ENCODE results near the gene SNX21. TPM values are rescaled to one million over a fixed set of nuclear protein-coding genes. Genes with fewer than 3 reads are reported as not detected.

Gene SNX21
- total and polyA plus RNA-seq, 4 donors, result 3.8 to 10.6 (median 4.8) TPM

DNA sequence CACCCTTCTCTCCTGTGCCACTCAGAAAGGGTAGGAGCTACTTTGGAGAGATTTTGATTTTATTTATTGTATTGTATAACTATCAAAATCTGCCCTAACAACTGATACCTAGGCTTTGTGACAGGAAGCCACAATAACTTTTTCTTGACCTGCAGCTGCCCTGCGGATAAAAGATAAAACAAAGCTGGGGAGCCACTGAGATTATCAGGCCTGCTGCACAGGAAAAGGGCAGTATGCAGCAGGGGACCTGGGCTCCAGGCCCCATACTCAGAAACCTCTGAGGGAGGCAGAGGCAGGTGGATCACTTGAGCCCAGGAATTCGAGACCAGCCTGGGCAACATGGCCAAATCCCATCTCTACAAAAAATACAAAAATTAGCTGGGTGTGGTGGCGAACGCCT, 980 bp upstream of the SNX21 start:
- Histone ChIP-seq H3K36me3 (ENCODE audit: control insufficient read depth in 4 of 4, insufficient read depth in 3 of 4, low read depth in 1 of 4, low read length in 3 of 4) (peaks cover 0 to 2% (median 0%) of the 10 kb centered on the region in 4 donors), H3K4me1 (ENCODE audit: control insufficient read depth in 4 of 4, insufficient read depth in 4 of 4, low read length in 3 of 4) (peaks cover 4 to 14% (median 9%) of the 10 kb centered on the region in 4 donors), H3K4me3 (ENCODE audit: low read depth in 1 of 3, low read length in 3 of 3) (no peak overlapping the region), H3K9ac (ENCODE audit: low read depth in 1 of 2, low read length in 2 of 2) (no peak overlapping the region), H3K27ac (ENCODE audit: low read depth in 1 of 2, low read length in 2 of 2) (peak overlapping the region in 1 of 2 donors; percentile 82), H3K9me3 (ENCODE audit: control insufficient read depth in 4 of 4, low read length in 3 of 4) (no peaks in the 10 kb centered on the region), H3K27me3 (ENCODE audit: control insufficient read depth in 4 of 4, insufficient read depth in 4 of 4, low read length in 3 of 4) (no peaks in the 10 kb centered on the region)
- DNase-seq (ENCODE audit: low spot score), result no peak
- 89% methylated on average over 4 of the region's 4 CpGs for WGBS
- no peak for TF ChIP-seq RXRA (IDR thresholded peaks at IDR 0.05)
- TF ChIP-seq YY1 (IDR thresholded peaks at IDR 0.05), result no peak
- TF ChIP-seq HNF4G (IDR thresholded peaks at IDR 0.05), result no peak
- no peak for TF ChIP-seq REST (IDR thresholded peaks at IDR 0.05)
- no peak for TF ChIP-seq ATF3 (IDR thresholded peaks at IDR 0.05)
- no peak for TF ChIP-seq FOXA1 (IDR thresholded peaks at IDR 0.05)
- no peak for TF ChIP-seq SP1 (IDR thresholded peaks at IDR 0.05)
- no peak for TF ChIP-seq NR2F2 (IDR thresholded peaks at IDR 0.05)
- TF ChIP-seq GABPA (IDR thresholded peaks at IDR 0.05 in 1 of 2, conservative IDR thresholded peaks at IDR 0.05 in 1 of 2), result no peak
- TF ChIP-seq MAX (IDR thresholded peaks at IDR 0.05), result no peak
- no peak for TF ChIP-seq FOXA2 (IDR thresholded peaks at IDR 0.05)
- no peak for TF ChIP-seq RAD21 (IDR thresholded peaks at IDR 0.05)
- no peak for TF ChIP-seq ZBTB33 (IDR thresholded peaks at IDR 0.05)
- no peak for TF ChIP-seq JUND (IDR thresholded peaks at IDR 0.05)
- TF ChIP-seq CTCF (IDR thresholded peaks at IDR 0.05; ENCODE audit: low read depth, low read length, missing input control), result no peak
- TF ChIP-seq HNF4A (conservative IDR thresholded peaks at IDR 0.05), result no peak
